Panc1 (cell line): ENCODE measurements around the gene GFRA1. TPM values are rescaled to one million over a fixed set of nuclear protein-coding genes. Genes with fewer than 3 reads are reported as not detected.

ENCODE experiments used
- ATAC-seq: fragments of 200-7000 bp; cut with Tn5 transposase; 2 replicates; pipeline ENCODE4 v1.9.1; 2020; ENCODE audit warnings: mild to moderate bottlenecking, moderate library complexity
- BruUV-seq: library from RNA; stranded (reverse); fragments of 400-500 nt; replicated peaks from 2 replicates; lab custom pipeline; 2021; lab: Mats Ljungman, UMichigan
- CTCF ChIA-PET: fragments of 300-600 bp; sonication (Branson Sonifier 250); formaldehyde crosslinking; loops from one replicate; lab custom pipeline; 2022; ENCODE audit warnings: antibody characterized with exemption; lab: Charles Lee
- POLR2A ChIA-PET: fragments of 300-600 bp; sonication (Branson Sonifier 250); formaldehyde crosslinking; loops from one replicate; lab custom pipeline; 2022; ENCODE audit warnings: antibody characterized with exemption; lab: Charles Lee
- DNase-seq: peaks from one replicate; pipeline ENCODE4 v3.0.0-alpha.2; 2010; ENCODE audit warnings: low read depth, low spot score
- H3K27ac ChIP-seq: 2 replicates; pipeline ENCODE4 v1.5.1; 2011; ENCODE audit warnings: mild to moderate bottlenecking, low read length, inconsistent platforms
- H3K27me3 ChIP-seq: fragments of 200-500 bp; sonication (Bioruptor generic); 2 replicates; pipeline ENCODE4 v1.6.0; 2014; ENCODE audit warnings: low read length, inconsistent platforms; ENCODE audit not compliant: control insufficient read depth, insufficient read depth
- H3K36me3 ChIP-seq: fragments of 200-500 bp; sonication (Bioruptor generic); 2 replicates; pipeline ENCODE4 v1.5.1; 2014; ENCODE audit warnings: inconsistent platforms, mild to moderate bottlenecking, low read length, moderate library complexity; ENCODE audit not compliant: control insufficient read depth, insufficient read depth
- H3K4me1 ChIP-seq: 2 replicates; pipeline ENCODE4 v1.5.1; 2011; ENCODE audit warnings: inconsistent platforms, mild to moderate bottlenecking, low read length, moderate library complexity; ENCODE audit not compliant: control insufficient read depth, insufficient read depth
- H3K4me3 ChIP-seq, 2 experiments: 2 replicates each; pipeline ENCODE4 v1.5.1; 2011 to 2012; ENCODE audit warnings: low read depth in 2 of 2, low read length in 2 of 2, mild to moderate bottlenecking in 2 of 2, inconsistent platforms in 1 of 2, moderate library complexity in 1 of 2
- H3K9me3 ChIP-seq: fragments of 200-500 bp; sonication (Bioruptor generic); 2 replicates; pipeline ENCODE4 v1.5.1; 2014; ENCODE audit warnings: low read depth, mild to moderate bottlenecking, inconsistent platforms, low read length, moderate library complexity; ENCODE audit not compliant: control insufficient read depth, insufficient read depth
- POLR2AphosphoS5 ChIP-seq: IDR thresholded peaks from 2 replicates; pipeline ENCODE4 v1.6.1; 2012; ENCODE audit warnings: mild to moderate bottlenecking, low read depth, low read length, moderate library complexity
- REST ChIP-seq, 2 experiments: IDR thresholded peaks; 2 replicates each; pipeline ENCODE4 v1.6.1; 2011 to 2012; ENCODE audit warnings: low read depth in 2 of 2, control low read depth in 1 of 2, low read length in 1 of 2, mild to moderate bottlenecking in 1 of 2, moderate library complexity in 1 of 2; ENCODE audit not compliant: insufficient read depth in 1 of 2
- SIN3A ChIP-seq: IDR thresholded peaks from 2 replicates; pipeline ENCODE4 v1.6.1; 2012; ENCODE audit warnings: low read depth, mild to moderate bottlenecking, low read length, moderate library complexity, borderline replicate concordance; ENCODE audit not compliant: insufficient read depth
- TCF7L2 ChIP-seq: IDR thresholded peaks from 2 replicates; pipeline ENCODE4 v1.6.1; 2011; ENCODE audit warnings: mild to moderate bottlenecking, low read depth, low read length, inconsistent platforms
- in situ Hi-C: cut with HindIII; loops from 2 replicates; pipeline ENCODE4 v1.10.0; 2016; ENCODE audit warnings: low sequenced_read_pairs, low pct_unique_long_range_greater_than_20kb
- intact Hi-C: fragments of 100-400 bp; cut with micrococcal nuclease; formaldehyde crosslinking; loops from one replicate; pipeline ENCODE4 v1.10.0; 2022; ENCODE audit not compliant: unreplicated experiment
- total RNA-seq: library from RNA; stranded (reverse); gene quantifications from one replicate; pipeline ENCODE4 v1.2.1, GENCODE V29; 2021; ENCODE audit not compliant: unreplicated experiment
- TF ChIP-seq, protein P1 (sequence below): fragments of 450-650 bp; IDR thresholded peaks from 2 replicates; pipeline ENCODE4 v1.5.1; 2017; ENCODE audit warnings: mild to moderate bottlenecking

GFRA1 gene
- total RNA-seq, 1 experiment from 2014 or later: 0.10 TPM

GRCh38 chr10:116201011-116201410, 72.0 kb downstream of the GFRA1 start:
- POLR2A ChIA-PET: no interaction called here
- Histone ChIP-seq H3K4me1 (no peaks in the 10 kb centered on the region), H3K36me3 (no peaks in the 10 kb centered on the region), H3K27me3 (peaks cover 5% of the 10 kb centered on the region; the same call in 1 of the 2 replicates), H3K9me3 (no peaks in the 10 kb centered on the region), H3K4me3 (no peak overlapping the region), H3K27ac (no peak overlapping the region)
- intact Hi-C loops: no loop called here
- TF ChIP-seq POLR2AphosphoS5 (no peak), REST (IDR thresholded peaks at IDR 0.05; ENCODE audit: insufficient read depth in 1 of 2, low read depth in 2 of 2, low read length in 1 of 2) (no peak), SIN3A (no peak), TCF7L2 (no peak)
- TF ChIP-seq, protein P1, sequence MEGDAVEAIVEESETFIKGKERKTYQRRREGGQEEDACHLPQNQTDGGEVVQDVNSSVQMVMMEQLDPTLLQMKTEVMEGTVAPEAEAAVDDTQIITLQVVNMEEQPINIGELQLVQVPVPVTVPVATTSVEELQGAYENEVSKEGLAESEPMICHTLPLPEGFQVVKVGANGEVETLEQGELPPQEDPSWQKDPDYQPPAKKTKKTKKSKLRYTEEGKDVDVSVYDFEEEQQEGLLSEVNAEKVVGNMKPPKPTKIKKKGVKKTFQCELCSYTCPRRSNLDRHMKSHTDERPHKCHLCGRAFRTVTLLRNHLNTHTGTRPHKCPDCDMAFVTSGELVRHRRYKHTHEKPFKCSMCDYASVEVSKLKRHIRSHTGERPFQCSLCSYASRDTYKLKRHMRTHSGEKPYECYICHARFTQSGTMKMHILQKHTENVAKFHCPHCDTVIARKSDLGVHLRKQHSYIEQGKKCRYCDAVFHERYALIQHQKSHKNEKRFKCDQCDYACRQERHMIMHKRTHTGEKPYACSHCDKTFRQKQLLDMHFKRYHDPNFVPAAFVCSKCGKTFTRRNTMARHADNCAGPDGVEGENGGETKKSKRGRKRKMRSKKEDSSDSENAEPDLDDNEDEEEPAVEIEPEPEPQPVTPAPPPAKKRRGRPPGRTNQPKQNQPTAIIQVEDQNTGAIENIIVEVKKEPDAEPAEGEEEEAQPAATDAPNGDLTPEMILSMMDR: no peak
- in situ Hi-C loops: no loop called here
- CTCF ChIA-PET: no interaction called here
- BruUV-seq: no TSS peak
- ATAC-seq (no peak), DNase-seq (no peak)

- BruUV-seq: no TSS peak
- Histone ChIP-seq H3K9me3 (no peaks in the 10 kb centered on the region; the same call in 1 of the 2 replicates), H3K4me3 (no peak overlapping the region), H3K4me1 (no peaks in the 10 kb centered on the region), H3K27me3 (peaks cover 2% of the 10 kb centered on the region; the same call in 1 of the 2 replicates), H3K36me3 (no peaks in the 10 kb centered on the region), H3K27ac (no peak overlapping the region)
- DNase-seq (no peak), ATAC-seq (no peak)
- in situ Hi-C loops: no loop called here
- intact Hi-C loops: no loop called here
- TF ChIP-seq TCF7L2 (no peak), POLR2AphosphoS5 (no peak), REST (IDR thresholded peaks at IDR 0.05; ENCODE audit: insufficient read depth in 1 of 2, low read depth in 2 of 2, low read length in 1 of 2) (no peak), SIN3A (no peak)
- TF ChIP-seq, protein P1: no peak
- CTCF ChIA-PET: no interaction called here
- POLR2A ChIA-PET: no interaction called here
Measured at GRCh38 chr10:116198676-116199035, 74.3 kb downstream of the GFRA1 start.
